RWPE2 (cell line): ENCODE results near the gene TTC21A.

Source experiments
- ATAC-seq: fragments of 200-7000 bp; cut with Tn5 transposase; 3 replicates; pipeline ENCODE4 v1.9.1; 2021; ENCODE audit warnings: low read depth
- DNase-seq: peaks from one replicate; pipeline ENCODE4 v3.0.0-alpha.2; 2020; ENCODE audit warnings: low spot score
- H3K27ac ChIP-seq: fragments of 450-650 bp; 2 replicates; pipeline ENCODE4 v1.5.1; 2017; ENCODE audit warnings: mild to moderate bottlenecking; ENCODE audit not compliant: poor library complexity, severe bottlenecking
- H3K27me3 ChIP-seq: fragments of 250-450 bp; sonication (Bioruptor Pico); 2 replicates; pipeline ENCODE4 v1.5.1; 2021; ENCODE audit warnings: mild to moderate bottlenecking, moderate library complexity; ENCODE audit not compliant: insufficient read depth, poor library complexity, severe bottlenecking
- H3K36me3 ChIP-seq: fragments of 250-450 bp; sonication (Bioruptor Pico); 2 replicates; pipeline ENCODE4 v1.5.1; 2020; ENCODE audit warnings: low read depth, mild to moderate bottlenecking, moderate library complexity
- H3K4me1 ChIP-seq: fragments of 250-450 bp; sonication (Bioruptor Pico); 2 replicates; pipeline ENCODE4 v1.5.1; 2021; ENCODE audit warnings: mild to moderate bottlenecking, moderate library complexity; ENCODE audit not compliant: insufficient read depth, poor library complexity, severe bottlenecking
- H3K4me3 ChIP-seq: fragments of 250-450 bp; sonication (Bioruptor Pico); 2 replicates; pipeline ENCODE4 v1.5.1; 2021; ENCODE audit warnings: mild to moderate bottlenecking, moderate library complexity; ENCODE audit not compliant: severe bottlenecking
- H3K9me3 ChIP-seq: fragments of 250-450 bp; sonication (Bioruptor Pico); 2 replicates; pipeline ENCODE4 v1.5.1; 2021; ENCODE audit warnings: mild to moderate bottlenecking, moderate library complexity; ENCODE audit not compliant: severe bottlenecking
- CTCF ChIP-seq: fragments of 450-650 bp; IDR thresholded peaks from one replicate; pipeline ENCODE4 v1.5.1; 2017; ENCODE audit warnings: mild to moderate bottlenecking, moderate library complexity; ENCODE audit not compliant: poor library complexity, severe bottlenecking

Gene TTC21A

GRCh38 chr3:39118931-39119660 is 11.6 kb downstream of the TTC21A start:
- Histone ChIP-seq H3K4me3 (no peak overlapping the region), H3K4me1 (no peaks in the 10 kb centered on the region), H3K27me3 (no peaks in the 10 kb centered on the region), H3K36me3 (no peaks in the 10 kb centered on the region), H3K27ac (no peak overlapping the region), H3K9me3 (no peaks in the 10 kb centered on the region)
- TF ChIP-seq CTCF = no peak
- ATAC-seq (no peak), DNase-seq (no peak)

- Histone ChIP-seq H3K27me3 (no peaks in the 10 kb centered on the region), H3K36me3 (no peaks in the 10 kb centered on the region), H3K4me1 (peaks cover 14% of the 10 kb centered on the region), H3K27ac (no peak overlapping the region), H3K4me3 (no peak overlapping the region), H3K9me3 (no peaks in the 10 kb centered on the region)
- ATAC-seq = no peak
- no peak for TF ChIP-seq CTCF
- DNase-seq = no peak
These were observed 14.1 kb downstream of the TTC21A start for GRCh38 chr3:39121621-39122020.

GRCh38 chr3:39122813-39123212 is 15.3 kb downstream of the TTC21A start:
- Histone ChIP-seq H3K27ac (no peak overlapping the region), H3K4me3 (no peak overlapping the region), H3K4me1 (peaks cover 15% of the 10 kb centered on the region), H3K27me3 (no peaks in the 10 kb centered on the region), H3K36me3 (no peaks in the 10 kb centered on the region), H3K9me3 (no peaks in the 10 kb centered on the region)
- no peak for ATAC-seq
- DNase-seq = no peak
- no peak for TF ChIP-seq CTCF

GRCh38 chr3:39124876-39125840 is 17.7 kb downstream of the TTC21A start:
- Histone ChIP-seq H3K27ac (peak overlapping the region; percentile 10), H3K27me3 (no peaks in the 10 kb centered on the region), H3K4me3 (no peak overlapping the region), H3K4me1 (peaks cover 15% of the 10 kb centered on the region), H3K36me3 (no peaks in the 10 kb centered on the region), H3K9me3 (no peaks in the 10 kb centered on the region)
- DNase-seq (peak; percentile 7), ATAC-seq (peak; percentile 31; the same call in 1 of the 3 replicates)
- peak; percentile 19 for TF ChIP-seq CTCF
